ENCODE results near the gene PLOD2.

DNA sequence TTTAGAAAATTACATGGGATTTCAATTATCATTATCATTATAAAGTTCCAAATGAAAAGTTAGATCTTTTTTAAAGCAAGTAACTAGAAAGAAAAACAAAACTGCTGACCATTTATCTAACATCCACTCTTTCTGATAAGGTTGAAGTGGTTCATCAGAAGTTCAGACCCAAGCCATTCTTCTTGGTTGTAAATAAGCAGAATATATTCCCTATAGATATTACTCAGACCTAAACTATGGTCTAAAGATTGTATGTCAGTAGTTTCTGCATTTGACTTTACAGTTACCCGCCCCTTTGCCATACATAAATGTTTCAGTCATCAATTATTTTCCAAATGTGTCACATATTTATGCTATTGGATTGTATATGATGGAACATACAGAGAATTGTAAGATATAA, 136.7 kb downstream of the PLOD2 start:
- no peak for TF ChIP-seq POLR2A (IDR thresholded peaks at IDR 0.05; ENCODE audit: low read length)
- TF ChIP-seq GATA1 (IDR thresholded peaks at IDR 0.05; ENCODE audit: low read depth, low read length): no peak

Measured in erythroblast (primary cell).